ENCODE data around the gene MBD6.
"Not testable (repeated sequence)": the region's sequence is repeated elsewhere in the genome, so short reads cannot be mapped to it uniquely, and the experiment has no call there.

Gene MBD6

GRCh38 chr12:57550641-57551549 is 28.3 kb downstream of the MBD6 start:
- no peak for DNase-seq (ENCODE audit: low read depth, low spot score)

GRCh38 chr12:57551637-57552305 is 29.1 kb downstream of the MBD6 start:
- DNase-seq (ENCODE audit: low read depth, low spot score) = no peak

- DNase-seq (ENCODE audit: low read depth, low spot score) = no peak
These were observed 29.7 kb downstream of the MBD6 start for GRCh38 chr12:57552306-57552651.

GRCh38 chr12:57552835-57553313 is 30.2 kb downstream of the MBD6 start:
- DNase-seq (ENCODE audit: low read depth, low spot score) = no peak

GRCh38 chr12:57553343-57554202 is 30.9 kb downstream of the MBD6 start:
- DNase-seq (ENCODE audit: low read depth, low spot score) = no peak

- DNase-seq (ENCODE audit: low read depth, low spot score) = no peak
These were observed 31.8 kb downstream of the MBD6 start for GRCh38 chr12:57554453-57554852.

GRCh38 chr12:57554897-57555296 is 32.3 kb downstream of the MBD6 start:
- no peak for DNase-seq (ENCODE audit: low read depth, low spot score)

GRCh38 chr12:57558864-57559263 is 36.2 kb downstream of the MBD6 start:
- DNase-seq (ENCODE audit: low read depth, low spot score) = no peak

- DNase-seq (ENCODE audit: low read depth, low spot score) = no peak
These were observed 37.9 kb downstream of the MBD6 start for GRCh38 chr12:57560516-57560915.

- not testable (repeated sequence) for DNase-seq (ENCODE audit: low read depth, low spot score)
These were observed 38.5 kb downstream of the MBD6 start for GRCh38 chr12:57561117-57561516.

GRCh38 chr12:57563358-57563757 is 40.7 kb downstream of the MBD6 start:
- DNase-seq (ENCODE audit: low read depth, low spot score) = no peak

GRCh38 chr12:57564178-57564740 is 41.6 kb downstream of the MBD6 start:
- DNase-seq (ENCODE audit: low read depth, low spot score) = no peak

- no peak for DNase-seq (ENCODE audit: low read depth, low spot score)
These were observed 46.2 kb downstream of the MBD6 start for GRCh38 chr12:57568838-57569237.

GRCh38 chr12:57569858-57570257 is 47.2 kb downstream of the MBD6 start:
- no peak for DNase-seq (ENCODE audit: low read depth, low spot score)

- DNase-seq (ENCODE audit: low read depth, low spot score) = not testable (repeated sequence)
These were observed 47.8 kb downstream of the MBD6 start for GRCh38 chr12:57570438-57570837.

GRCh38 chr12:57571926-57572762 is 49.5 kb downstream of the MBD6 start:
- no peak for DNase-seq (ENCODE audit: low read depth, low spot score)

GRCh38 chr12:57574795-57575194 is 52.2 kb downstream of the MBD6 start:
- DNase-seq (ENCODE audit: low read depth, low spot score) = no peak

GRCh38 chr12:57575771-57576612 is 53.4 kb downstream of the MBD6 start:
- no peak for DNase-seq (ENCODE audit: low read depth, low spot score)

- DNase-seq (ENCODE audit: low read depth, low spot score) = no peak
These were observed 54.1 kb downstream of the MBD6 start for GRCh38 chr12:57576613-57577160.
